SK-N-MC (cell line): Measurements from ENCODE around the gene PLEKHD1.

Experiments
- DNase-seq: peaks from one replicate; pipeline ENCODE4 v3.0.0-alpha.2; 2011; ENCODE audit warnings: low read depth, low spot score
- H3K27ac ChIP-seq: fragments of 200-600 bp; sonication (generic); 2 replicates; pipeline ENCODE4 v1.5.1; 2016; ENCODE audit warnings: mixed run types
- H3K36me3 ChIP-seq: fragments of 200-600 bp; sonication (generic); 2 replicates; pipeline ENCODE4 v1.6.1; 2017; ENCODE audit warnings: antibody characterized with exemption, low read length, mixed read lengths; ENCODE audit not compliant: insufficient read depth
- H3K4me3 ChIP-seq: fragments of 200-600 bp; sonication (generic); 2 replicates; pipeline ENCODE4 v1.5.1; 2016
- H3K9ac ChIP-seq: fragments of 200-600 bp; sonication (generic); 2 replicates; pipeline ENCODE4 v1.8.0; 2017; ENCODE audit warnings: mixed run types, mixed read lengths; ENCODE audit not compliant: insufficient read length
- H3K9me3 ChIP-seq: fragments of 200-600 bp; sonication (generic); 2 replicates; pipeline ENCODE4 v1.6.1; 2017; ENCODE audit warnings: low read depth, mild to moderate bottlenecking, antibody characterized with exemption, low read length, moderate library complexity, mixed read lengths
- EZH2 ChIP-seq: fragments of 200-600 bp; sonication (generic); IDR thresholded peaks from one replicate; pipeline ENCODE4 v1.6.1; 2017; ENCODE audit warnings: antibody characterized with exemption
- FOXP2 ChIP-seq: optimal IDR thresholded peaks from 2 replicates; pipeline ENCODE3; 2011; ENCODE audit warnings: mild to moderate bottlenecking, moderate library complexity; ENCODE audit not compliant: insufficient read depth; ENCODE audit errors: extremely low read length, control extremely low read depth
- POLR2AphosphoS5 ChIP-seq: IDR thresholded peaks from 2 replicates; pipeline ENCODE4 v1.6.1; 2012; ENCODE audit warnings: mild to moderate bottlenecking, low read depth, low read length, borderline replicate concordance

PLEKHD1 gene

GRCh38 chr14:69500736-69501135 is 16.2 kb downstream of the PLEKHD1 start:
- no peak for TF ChIP-seq POLR2AphosphoS5
- no peak for TF ChIP-seq EZH2
- no peak for TF ChIP-seq FOXP2
- no peak overlapping the region for H3K4me3 ChIP-seq
- no peak for DNase-seq
- no peak overlapping the region for H3K27ac ChIP-seq
- no peaks in the 10 kb centered on the region for H3K36me3 ChIP-seq
- no peak overlapping the region for H3K9ac ChIP-seq
- H3K9me3 ChIP-seq, result no peaks in the 10 kb centered on the region

- H3K4me3 ChIP-seq, result no peak overlapping the region
- no peak overlapping the region for H3K27ac ChIP-seq
- H3K9me3 ChIP-seq, result no peaks in the 10 kb centered on the region
- DNase-seq, result no peak
- no peaks in the 10 kb centered on the region for H3K36me3 ChIP-seq
- TF ChIP-seq EZH2 (no peak), POLR2AphosphoS5 (no peak), FOXP2 (no peak)
- H3K9ac ChIP-seq, result no peak overlapping the region
Measured at GRCh38 chr14:69501423-69501838, 16.9 kb downstream of the PLEKHD1 start.

- H3K36me3 ChIP-seq, result no peaks in the 10 kb centered on the region
- H3K4me3 ChIP-seq, result no peak overlapping the region
- DNase-seq, result no peak
- H3K9ac ChIP-seq, result no peak overlapping the region
- H3K9me3 ChIP-seq, result no peaks in the 10 kb centered on the region
- TF ChIP-seq FOXP2 (no peak), EZH2 (no peak), POLR2AphosphoS5 (no peak)
- no peak overlapping the region for H3K27ac ChIP-seq
Measured at GRCh38 chr14:69504775-69505174, 20.2 kb downstream of the PLEKHD1 start.

GRCh38 chr14:69505338-69506240 is 21.1 kb downstream of the PLEKHD1 start:
- Histone ChIP-seq H3K9me3 (no peaks in the 10 kb centered on the region), H3K4me3 (no peak overlapping the region), H3K9ac (no peak overlapping the region), H3K36me3 (no peaks in the 10 kb centered on the region), H3K27ac (no peak overlapping the region)
- no peak for TF ChIP-seq FOXP2
- no peak for DNase-seq

- Histone ChIP-seq H3K36me3 (no peaks in the 10 kb centered on the region), H3K9me3 (no peaks in the 10 kb centered on the region), H3K27ac (no peak overlapping the region), H3K4me3 (no peak overlapping the region), H3K9ac (no peak overlapping the region)
- no peak for DNase-seq
- TF ChIP-seq EZH2, result no peak
- no peak for TF ChIP-seq FOXP2
- TF ChIP-seq POLR2AphosphoS5, result no peak
Measured at GRCh38 chr14:69506241-69506595, 21.7 kb downstream of the PLEKHD1 start.

GRCh38 chr14:69518289-69519101 is 34.0 kb downstream of the PLEKHD1 start:
- Histone ChIP-seq H3K27ac (peak overlapping the region; percentile 26; the same call in 1 of the 2 replicates), H3K9me3 (no peaks in the 10 kb centered on the region), H3K9ac (no peak overlapping the region), H3K36me3 (no peaks in the 10 kb centered on the region), H3K4me3 (0 out of 2 replicates have a peak overlapping the region, but pooled peaks have one; percentile 8)
- no peak for TF ChIP-seq FOXP2
- no peak for TF ChIP-seq POLR2AphosphoS5
- TF ChIP-seq EZH2, result no peak
- no peak for DNase-seq

- TF ChIP-seq FOXP2 (no peak), EZH2 (no peak), POLR2AphosphoS5 (no peak)
- no peak overlapping the region for H3K4me3 ChIP-seq
- no peak for DNase-seq
- H3K36me3 ChIP-seq, result no peaks in the 10 kb centered on the region
- no peaks in the 10 kb centered on the region for H3K9me3 ChIP-seq
- no peak overlapping the region for H3K27ac ChIP-seq
- H3K9ac ChIP-seq, result no peak overlapping the region
Measured at GRCh38 chr14:69519204-69520100, 34.9 kb downstream of the PLEKHD1 start.
